H9 (cell line): ENCODE results near the gene DMRTB1. TPM values are rescaled to one million over a fixed set of nuclear protein-coding genes. Genes with fewer than 3 reads are reported as not detected.
A peak's percentile ranks its signal among the peaks of the same experiment; 100 is the strongest.

ENCODE experiments used
- DNase-seq: peaks from one replicate; pipeline ENCODE4 v3.0.0-alpha.2; 2017
- H2AFZ ChIP-seq: one replicate; pipeline ENCODE4 v1.6.1; 2013; ENCODE audit warnings: mild to moderate bottlenecking, low read length, control low read depth, moderate library complexity
- H2AK5ac ChIP-seq: 2 replicates; pipeline ENCODE4 v1.6.1; 2013; ENCODE audit warnings: low read length, control low read depth, mixed read lengths; ENCODE audit not compliant: insufficient read length
- H2BK120ac ChIP-seq: one replicate; pipeline ENCODE4 v1.6.1; 2013; ENCODE audit warnings: low read depth, mild to moderate bottlenecking, low read length, control low read depth, inconsistent platforms; ENCODE audit not compliant: poor library complexity, severe bottlenecking
- H2BK12ac ChIP-seq: 2 replicates; pipeline ENCODE4 v1.6.1; 2013; ENCODE audit warnings: low read length, control low read depth, mixed read lengths, low read depth; ENCODE audit not compliant: insufficient read length
- H2BK15ac ChIP-seq: 2 replicates; pipeline ENCODE4 v1.6.1; 2013; ENCODE audit warnings: low read depth, low read length, control low read depth
- H2BK20ac ChIP-seq: one replicate; pipeline ENCODE4 v1.6.1; 2013; ENCODE audit warnings: low read depth, mild to moderate bottlenecking, low read length, control low read depth, inconsistent platforms; ENCODE audit not compliant: poor library complexity, severe bottlenecking
- H2BK5ac ChIP-seq: 2 replicates; pipeline ENCODE4 v1.6.1; 2013; ENCODE audit warnings: low read length, control low read depth, mixed read lengths; ENCODE audit not compliant: insufficient read length
- H3K14ac ChIP-seq: 2 replicates; pipeline ENCODE4 v1.6.1; 2013; ENCODE audit warnings: low read length, control low read depth; ENCODE audit not compliant: insufficient read depth
- H3K18ac ChIP-seq: 2 replicates; pipeline ENCODE4 v1.6.1; 2013; ENCODE audit warnings: low read depth, mild to moderate bottlenecking, mixed read lengths, low read length, control low read depth; ENCODE audit not compliant: insufficient read length
- H3K23ac ChIP-seq: 2 replicates; pipeline ENCODE4 v1.6.1; 2013; ENCODE audit warnings: low read length, control low read depth, mixed read lengths, low read depth; ENCODE audit not compliant: insufficient read length
- H3K23me2 ChIP-seq: 2 replicates; pipeline ENCODE4 v1.6.1; 2013; ENCODE audit warnings: low read depth, mild to moderate bottlenecking, mixed read lengths, low read length, control low read depth; ENCODE audit not compliant: insufficient read length, poor library complexity, severe bottlenecking
- H3K27ac ChIP-seq: 2 replicates; pipeline ENCODE4 v1.5.1; 2013; ENCODE audit warnings: low read length, control low read depth, mixed read lengths, low read depth; ENCODE audit not compliant: insufficient read length
- H3K27me3 ChIP-seq: 2 replicates; pipeline ENCODE4 v1.6.1; 2013; ENCODE audit warnings: low read length, control low read depth, inconsistent platforms; ENCODE audit not compliant: insufficient read depth
- H3K4ac ChIP-seq: 2 replicates; pipeline ENCODE4 v1.6.1; 2013; ENCODE audit warnings: low read depth, mild to moderate bottlenecking, control low read depth, inconsistent platforms, low read length, moderate library complexity
- H3K4me1 ChIP-seq: 2 replicates; pipeline ENCODE4 v1.6.1; 2013; ENCODE audit warnings: low read length, control low read depth, inconsistent platforms; ENCODE audit not compliant: insufficient read depth
- H3K4me2 ChIP-seq: 2 replicates; pipeline ENCODE4 v1.6.1; 2013; ENCODE audit warnings: low read length, control low read depth, mixed read lengths; ENCODE audit not compliant: insufficient read length, insufficient read depth
- H3K56ac ChIP-seq: 2 replicates; pipeline ENCODE4 v1.6.1; 2013; ENCODE audit warnings: low read depth, mild to moderate bottlenecking, mixed read lengths, low read length, control low read depth; ENCODE audit not compliant: insufficient read length
- H3K79me1 ChIP-seq: 2 replicates; pipeline ENCODE4 v1.6.1; 2013; ENCODE audit warnings: low read depth, mild to moderate bottlenecking, moderate library complexity, low read length, control low read depth, inconsistent platforms; ENCODE audit not compliant: insufficient read depth, poor library complexity, severe bottlenecking
- H3K79me2 ChIP-seq: 2 replicates; pipeline ENCODE4 v1.6.1; 2013; ENCODE audit warnings: low read length, control low read depth, inconsistent platforms; ENCODE audit not compliant: insufficient read depth
- H3K9ac ChIP-seq: 2 replicates; pipeline ENCODE4 v1.6.1; 2013; ENCODE audit warnings: low read length, control low read depth, mixed read lengths; ENCODE audit not compliant: insufficient read length; ENCODE audit errors: extremely low read depth
- H3K9me3 ChIP-seq: one replicate; pipeline ENCODE4 v1.6.1; 2013; ENCODE audit warnings: low read depth, low read length, inconsistent platforms; ENCODE audit not compliant: control insufficient read depth
- H3T11ph ChIP-seq: one replicate; pipeline ENCODE4 v1.6.1; 2013; ENCODE audit warnings: mild to moderate bottlenecking, low read length, control low read depth, inconsistent platforms
- H4K20me1 ChIP-seq: one replicate; pipeline ENCODE4 v1.6.1; 2013; ENCODE audit not compliant: control insufficient read depth, insufficient read length, insufficient read depth
- H4K5ac ChIP-seq: 2 replicates; pipeline ENCODE4 v1.6.1; 2013; ENCODE audit warnings: low read depth, mild to moderate bottlenecking, mixed read lengths, low read length, control low read depth; ENCODE audit not compliant: insufficient read length
- H4K8ac ChIP-seq: replicated peaks from 2 replicates; pipeline ENCODE4 v1.6.1; 2013; ENCODE audit warnings: low read length, control low read depth, mixed read lengths, low read depth; ENCODE audit not compliant: insufficient read length
- H4K91ac ChIP-seq: 2 replicates; pipeline ENCODE4 v1.6.1; 2013; ENCODE audit warnings: low read depth, mild to moderate bottlenecking, moderate library complexity, mixed read lengths, low read length, control low read depth; ENCODE audit not compliant: insufficient read length
- H3K27ac Mint-ChIP-seq, 3 experiments: 2 replicates in 2 of 3; 3 replicates in 1 of 3; pipeline ENCODE4 v1.8.0; 2020 to 2021; ENCODE audit warnings: mixed read lengths in 3 of 3, mild to moderate bottlenecking in 1 of 3, moderate library complexity in 1 of 3
- H3K27me3 Mint-ChIP-seq: 2 replicates; pipeline ENCODE4 v1.8.0; 2021; ENCODE audit warnings: low read depth, mild to moderate bottlenecking, moderate library complexity, mixed read lengths
- H3K36me3 Mint-ChIP-seq, 3 experiments: 2 replicates in 2 of 3; 3 replicates in 1 of 3; pipeline ENCODE4 v1.8.0; 2020 to 2021; ENCODE audit warnings: low read depth in 3 of 3, mixed read lengths in 3 of 3; ENCODE audit not compliant: insufficient read depth in 1 of 3
- H3K4me1 Mint-ChIP-seq, 2 experiments: 2 replicates each; pipeline ENCODE4 v1.8.0; 2020; ENCODE audit warnings: mixed read lengths in 2 of 2
- H3K4me3 Mint-ChIP-seq, 2 experiments: 2 replicates in 1 of 2; 3 replicates in 1 of 2; pipeline ENCODE4 v1.8.0; 2020 to 2021; ENCODE audit warnings: mild to moderate bottlenecking in 2 of 2, mixed read lengths in 2 of 2, moderate library complexity in 1 of 2
- H3K9me3 Mint-ChIP-seq, 2 experiments: 2 replicates in 1 of 2; 3 replicates in 1 of 2; pipeline ENCODE4 v1.8.0; 2020; ENCODE audit warnings: mild to moderate bottlenecking in 2 of 2, mixed read lengths in 2 of 2, moderate library complexity in 1 of 2
- CTCF ChIP-seq: fragments of 200-600 bp; sonication (generic); conservative IDR thresholded peaks from 3 replicates; pipeline ENCODE4 v1.8.0; 2021; ENCODE audit warnings: antibody characterized with exemption, mild to moderate bottlenecking
- WGBS: extraction: QIAGEN DNeasy Blood & Tissue Kit; methylation state at CpG from one replicate; pipeline ENCODE4 v1.1.7; 2013; ENCODE audit warnings: missing lambda C conversion rate, low lambda C conversion rate, mixed read lengths; ENCODE audit not compliant: insufficient read length; ENCODE audit errors: extremely low coverage; 5-methylcytosine and 5-hydroxymethylcytosine counted together
- total RNA-seq: library from RNA; stranded (reverse); gene quantifications from 2 replicates; pipeline ENCODE4 v1.2.1, GENCODE V29; 2021

The DMRTB1 gene
- total RNA-seq, 1 experiment from 2014 or later, result not detected

- Mint-ChIP-seq H3K27ac (peak overlapping the region in 1 of 3 experiments; percentile 88; a peak in 2 of 7 replicates), H3K36me3 (no peaks in the 10 kb centered on the region; a peak in 1 of 7 replicates), H3K27me3 (peaks cover 8% of the 10 kb centered on the region), H3K9me3 (no peaks in the 10 kb centered on the region; a peak in 1 of 5 replicates), H3K4me3 (no peak overlapping the region), H3K4me1 (peaks cover 20 to 41% of the 10 kb centered on the region in 2 experiments)
- no peak overlapping the region for H2BK12ac ChIP-seq
- DNase-seq, result no peak
- peaks cover 3% of the 10 kb centered on the region for H4K20me1 ChIP-seq
- no peak overlapping the region for H2BK15ac ChIP-seq
- H2AK5ac ChIP-seq, result no peak overlapping the region
- TF ChIP-seq CTCF, result no peak
- no peak overlapping the region for H3K18ac ChIP-seq
- H3K4me2 ChIP-seq, result no peak overlapping the region
- no peak overlapping the region for H2BK120ac ChIP-seq
- no peak overlapping the region for H3K4ac ChIP-seq
- no peak overlapping the region for H2BK5ac ChIP-seq
- no peak overlapping the region for H2AFZ ChIP-seq
- H3K27me3 ChIP-seq, result no peaks in the 10 kb centered on the region
- H4K91ac ChIP-seq, result no peak overlapping the region
- H3K4me1 ChIP-seq, result peaks cover 3% of the 10 kb centered on the region; the same call in 1 of the 2 replicates
- H3K27ac ChIP-seq, result no peak overlapping the region
- no peak overlapping the region for H4K5ac ChIP-seq
- H3K56ac ChIP-seq, result no peak overlapping the region
- no CpG with 5 or more reads among the region's 22 CpGs for WGBS
- no peaks in the 10 kb centered on the region for H3K79me2 ChIP-seq
- H3K79me1 ChIP-seq, result no peaks in the 10 kb centered on the region
- no peaks in the 10 kb centered on the region for H3K9me3 ChIP-seq
- H4K8ac ChIP-seq, result no peak overlapping the region
- no peak overlapping the region for H2BK20ac ChIP-seq
- no peak overlapping the region for H3T11ph ChIP-seq
- H3K23ac ChIP-seq, result no peak overlapping the region
- H3K23me2 ChIP-seq, result no peaks in the 10 kb centered on the region
- no peak overlapping the region for H3K9ac ChIP-seq
- H3K14ac ChIP-seq, result no peak overlapping the region
These were observed 49.1 kb downstream of the DMRTB1 start for GRCh38 chr1:53508056-53508990.
